ENCODE data around the gene PROX1. TPM values are rescaled to one million over a fixed set of nuclear protein-coding genes. Genes with fewer than 3 reads are reported as not detected.
"Not testable (repeated sequence)": the region's sequence is repeated elsewhere in the genome, so short reads cannot be mapped to it uniquely, and the experiment has no call there.

Gene PROX1
- total RNA-seq, 1 donor from 2014 or later = 6.5 TPM

DNA sequence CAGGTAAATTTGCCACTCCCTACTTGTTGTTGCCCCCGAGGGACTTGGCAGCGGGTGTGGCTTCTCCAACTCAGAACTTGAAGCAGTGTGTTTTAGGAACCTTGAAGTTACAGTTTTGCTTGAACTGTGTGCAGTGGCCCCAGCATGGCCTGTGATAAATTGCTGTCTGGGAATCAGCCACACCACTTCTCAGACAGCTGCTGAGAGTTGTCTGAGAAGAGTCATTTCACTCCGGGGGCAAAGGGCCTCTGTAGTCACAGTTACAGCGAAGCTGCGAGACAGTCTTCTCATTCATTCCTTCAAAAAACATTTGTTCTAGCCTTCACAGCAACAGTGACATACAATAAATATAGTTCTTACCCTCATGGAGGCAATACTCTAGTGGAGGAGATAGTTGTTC lies 70.3 kb downstream of the PROX1 start:
- FAIRE-seq = no peak

DNA sequence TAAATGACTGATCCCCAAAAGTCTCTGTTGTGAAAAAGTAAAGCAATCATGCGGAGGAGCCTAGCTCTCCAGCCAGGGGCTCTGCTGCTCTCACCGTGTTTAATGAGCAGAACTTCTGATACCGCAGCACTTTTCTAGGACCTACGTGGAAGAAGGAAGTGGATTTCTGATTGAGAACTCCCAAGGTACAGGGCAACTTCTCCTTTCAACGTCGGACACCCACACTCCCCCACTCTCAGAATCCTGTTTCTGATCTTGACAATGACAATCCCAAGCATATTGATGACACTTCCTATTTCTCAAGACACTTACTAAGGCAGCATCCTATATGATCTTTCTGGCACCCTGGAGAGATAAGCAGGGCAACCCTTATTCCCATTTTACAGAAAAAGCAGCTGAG lies 78.4 kb downstream of the PROX1 start:
- no peak for DNase-seq (ENCODE audit: low spot score in 2 of 2)
- FAIRE-seq = no peak

More for the DNA sequence above, 70.3 kb downstream of the PROX1 start:
- no peak for DNase-seq (ENCODE audit: low spot score in 2 of 2)

DNA sequence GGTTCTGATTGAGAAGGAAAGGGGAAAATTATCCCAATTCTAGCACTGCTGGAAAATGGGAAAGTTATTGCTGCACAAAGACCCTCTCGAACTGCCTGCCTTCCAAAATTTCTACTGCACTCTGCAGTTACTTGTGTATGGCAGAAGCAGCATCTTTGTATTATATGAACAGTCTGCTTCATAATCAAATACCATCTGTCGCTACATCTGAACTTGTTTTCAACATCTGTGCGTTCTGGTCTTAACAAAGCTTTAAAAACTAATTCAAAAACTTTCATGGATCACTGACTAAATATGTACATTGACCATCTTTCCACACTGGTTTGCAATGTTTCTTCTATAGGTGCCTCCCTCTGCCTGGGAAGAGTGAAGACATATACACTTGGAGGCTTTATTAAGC lies 79.2 kb downstream of the PROX1 start:
- FAIRE-seq (no peak), DNase-seq (ENCODE audit: low spot score in 2 of 2) (no peak)

DNA sequence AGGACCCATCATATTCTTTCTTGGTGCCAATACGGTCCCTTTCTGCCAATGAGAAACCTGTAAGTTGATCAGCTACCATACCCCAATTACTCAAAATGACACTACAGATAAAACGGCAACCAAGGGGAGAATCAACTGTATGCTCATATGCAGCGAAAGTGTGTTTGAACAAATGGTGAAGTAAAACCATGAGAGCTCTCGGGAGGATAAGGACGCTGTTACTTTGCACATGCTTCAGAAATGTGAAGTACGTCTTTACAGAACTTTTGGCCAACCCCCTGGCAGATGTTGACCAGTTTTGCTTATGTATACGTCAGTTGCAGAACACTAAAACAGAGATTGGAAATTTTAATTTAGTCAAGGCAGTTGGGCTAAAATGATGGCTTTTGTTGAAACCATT lies 79.6 kb downstream of the PROX1 start:
- DNase-seq (ENCODE audit: low spot score in 2 of 2) = no peak
- no peak for FAIRE-seq

DNA sequence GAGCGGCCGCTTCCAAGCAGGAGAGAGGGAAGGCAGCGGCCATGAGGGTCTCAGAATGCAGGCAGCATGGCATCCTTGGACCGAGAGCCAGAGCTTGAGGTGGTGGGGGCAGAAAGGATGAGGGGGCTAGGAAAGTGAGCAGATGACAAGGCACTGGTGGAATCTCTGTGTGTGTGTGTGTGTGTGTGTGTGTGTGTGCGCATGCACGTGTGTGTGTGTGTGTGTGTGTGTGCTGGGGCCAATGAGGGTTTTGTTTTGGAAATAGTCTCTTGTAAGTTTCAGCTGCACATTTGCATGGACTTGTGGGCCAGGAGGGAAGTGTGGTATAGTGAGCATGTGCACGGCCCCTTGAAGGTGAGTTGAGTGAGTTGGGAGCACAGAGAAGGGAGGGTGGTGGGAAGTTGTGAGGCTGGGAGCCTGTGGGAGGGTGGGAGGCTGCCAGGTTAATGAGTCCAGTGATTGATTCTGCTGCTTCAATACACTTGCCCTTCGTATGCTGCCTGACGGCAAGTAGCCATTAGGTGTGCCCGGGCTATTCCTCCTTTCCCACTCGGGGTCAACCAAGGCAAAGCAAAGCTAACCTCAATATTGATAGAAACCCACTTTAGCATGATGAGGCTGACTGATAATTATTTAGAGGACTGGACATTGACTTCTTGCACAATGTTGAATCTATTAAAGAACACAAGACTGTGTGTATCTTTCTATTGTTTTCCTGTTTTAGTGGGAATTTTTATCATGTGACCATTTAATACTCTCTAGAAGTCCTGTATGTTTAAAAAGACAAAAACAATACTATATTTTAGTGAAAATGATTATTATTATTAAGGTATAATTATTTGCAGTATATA lies 80.3 kb downstream of the PROX1 start:
- FAIRE-seq (no peak), DNase-seq (ENCODE audit: low spot score in 2 of 2) (no peak)

DNA sequence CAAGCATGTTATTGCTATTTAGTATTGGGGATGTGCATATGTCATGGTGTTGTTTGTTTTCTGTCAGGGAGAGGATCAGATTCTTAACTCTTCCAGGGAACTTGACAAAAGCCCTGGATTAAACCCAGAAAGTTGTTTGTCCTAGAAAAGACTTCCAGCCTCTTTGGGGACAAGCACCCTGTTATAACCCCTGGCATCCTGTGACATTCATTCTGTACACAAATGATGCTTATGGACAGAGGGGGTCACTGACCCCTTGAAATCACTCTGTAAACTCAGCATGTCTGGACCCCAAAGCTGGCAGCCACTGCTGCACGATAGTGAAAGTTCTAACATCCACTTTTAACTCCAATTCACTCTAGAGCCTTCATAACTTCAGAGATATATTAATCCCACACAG lies 81.2 kb downstream of the PROX1 start:
- no peak for DNase-seq (ENCODE audit: low spot score in 2 of 2)
- FAIRE-seq = no peak

DNA sequence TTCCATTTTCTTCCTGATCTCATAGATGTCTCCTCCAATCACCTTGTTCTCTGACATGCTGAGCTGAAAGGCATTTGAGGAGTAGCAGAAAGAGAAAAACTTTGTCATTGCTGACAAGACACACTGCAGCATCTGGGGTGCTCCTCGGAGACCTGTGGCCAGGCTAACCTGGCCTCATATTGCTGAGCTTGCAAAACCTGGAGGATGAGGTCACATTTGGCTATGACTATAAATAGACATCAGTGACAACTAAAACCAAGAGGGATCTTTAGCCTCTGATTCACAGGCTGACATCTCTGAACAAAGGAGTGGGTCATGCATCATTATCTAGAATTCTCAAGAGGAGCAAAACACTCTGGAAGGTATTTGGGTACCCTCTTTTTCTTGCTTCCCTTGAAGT lies 83.7 kb downstream of the PROX1 start:
- DNase-seq (ENCODE audit: low spot score in 2 of 2) (no peak), FAIRE-seq (no peak)

DNA sequence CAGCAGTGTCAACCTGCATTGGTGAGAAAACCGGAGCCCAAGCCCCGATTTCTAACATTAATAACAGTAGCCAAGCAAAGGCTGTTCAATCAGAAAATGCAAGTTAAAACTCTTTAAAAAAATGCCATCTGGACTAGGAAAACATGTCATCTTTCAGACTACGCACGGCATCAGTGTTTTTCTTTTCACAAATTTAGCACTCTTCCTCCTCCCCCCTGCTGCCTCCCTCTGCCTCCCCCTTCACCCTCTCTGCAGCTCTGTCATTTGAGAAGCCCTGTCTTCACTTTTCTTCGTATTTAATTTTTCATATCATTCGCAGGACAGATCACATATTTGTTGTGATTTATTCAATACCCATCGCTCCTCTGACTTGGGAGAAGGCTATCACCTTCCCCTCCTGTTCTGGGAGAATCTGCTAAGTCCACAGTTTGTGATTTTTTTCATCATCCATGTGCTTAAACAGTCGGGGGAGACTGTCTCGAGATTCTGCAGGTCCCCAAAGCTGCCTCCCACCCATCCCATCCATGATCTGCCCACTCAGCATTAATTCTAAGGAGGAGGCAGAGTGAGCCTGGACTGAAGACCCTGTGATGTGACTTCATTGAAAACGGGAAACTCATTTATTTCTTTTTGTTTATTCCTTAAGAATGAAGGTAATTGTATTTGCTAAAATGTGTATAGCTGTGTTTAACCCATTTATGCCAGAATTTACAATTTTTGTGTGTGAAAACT lies 84.8 kb downstream of the PROX1 start:
- FAIRE-seq (no peak), DNase-seq (ENCODE audit: low spot score in 2 of 2) (no peak)

DNA sequence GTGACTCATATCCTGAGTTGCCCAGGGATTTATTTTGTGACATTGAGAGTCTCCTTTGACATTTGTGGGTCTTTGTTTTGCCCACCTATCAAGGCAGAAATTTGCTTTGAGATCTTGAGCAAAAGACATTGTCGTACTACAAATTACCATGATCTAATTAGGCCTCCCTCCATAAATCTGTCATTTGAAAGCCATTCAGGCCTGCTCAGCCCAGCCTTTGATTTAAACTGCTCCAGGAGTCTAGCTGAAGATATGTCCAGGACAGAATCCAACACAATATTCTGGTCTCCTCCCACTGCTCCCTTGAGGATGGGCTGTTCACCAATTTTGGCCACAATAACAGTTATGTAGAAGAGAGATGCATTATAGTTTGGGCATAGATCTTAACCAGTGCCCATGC lies 86.7 kb downstream of the PROX1 start:
- FAIRE-seq (no peak), DNase-seq (ENCODE audit: low spot score in 2 of 2) (no peak)

DNA sequence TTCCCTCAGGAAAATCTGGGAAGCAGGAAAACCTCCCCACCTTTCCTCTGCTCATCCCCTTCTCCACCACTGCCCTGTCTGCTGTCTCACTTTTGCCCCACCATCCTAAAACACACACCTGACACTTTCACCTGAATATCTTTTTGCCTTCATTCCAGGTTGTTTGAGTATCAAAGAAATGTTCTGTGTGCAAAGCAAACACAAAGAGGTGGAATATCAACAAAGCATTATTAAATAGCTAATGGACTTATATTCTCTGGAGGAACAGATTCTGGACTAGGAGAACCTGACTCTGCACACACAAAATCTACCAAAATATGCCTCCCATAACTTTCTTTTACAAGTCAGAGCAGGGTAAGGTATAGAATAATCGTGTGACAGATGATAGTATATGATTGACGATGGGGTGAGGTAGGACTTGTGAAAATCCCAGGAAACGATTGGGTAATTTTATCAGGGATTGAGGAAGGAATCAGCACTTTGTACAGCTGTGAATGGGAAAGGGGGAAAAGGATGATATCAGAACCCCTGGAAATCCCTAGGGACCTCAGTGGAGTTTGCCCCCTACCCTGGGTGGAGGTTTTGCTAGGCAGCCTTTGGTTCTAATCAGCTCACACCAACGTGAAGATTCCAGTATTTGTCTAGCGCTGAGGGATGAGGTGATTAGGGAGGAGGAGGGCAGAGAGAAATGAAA lies 87.7 kb downstream of the PROX1 start:
- FAIRE-seq (no peak), DNase-seq (ENCODE audit: low spot score in 2 of 2) (no peak)

DNA sequence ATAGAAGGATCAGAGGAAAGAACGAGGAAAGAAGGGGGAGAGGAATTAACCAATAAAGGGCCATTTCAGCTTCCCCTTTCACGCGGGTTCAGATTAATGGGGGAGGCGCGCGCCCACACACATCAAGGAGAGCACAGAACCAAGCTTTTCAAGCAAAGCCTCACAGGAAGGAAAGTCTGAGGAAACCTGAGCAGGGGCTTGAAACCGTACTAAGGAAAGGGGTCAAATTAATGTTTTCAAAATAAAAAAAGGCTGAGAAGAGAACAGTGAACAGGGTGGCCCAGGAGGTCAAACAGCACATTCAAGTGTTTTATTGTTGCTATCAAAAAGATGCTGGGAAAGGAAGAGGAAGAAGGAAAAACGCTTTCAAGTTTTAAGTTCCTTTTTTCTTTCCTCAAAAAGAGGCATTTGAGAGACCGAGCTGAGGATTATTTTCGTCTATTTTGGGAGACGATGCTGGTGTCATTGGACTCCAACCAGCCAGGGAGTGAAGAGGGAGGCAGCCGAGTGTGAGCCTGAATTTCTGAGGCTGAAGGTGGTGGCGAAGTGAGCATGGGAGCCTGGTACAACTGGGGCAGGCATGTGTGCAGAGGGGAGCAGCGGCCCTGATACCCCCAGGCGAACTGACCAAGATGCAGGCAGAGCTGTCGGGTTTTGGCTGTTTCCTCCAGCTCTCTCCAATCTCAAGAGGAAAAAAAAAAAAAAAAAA lies 88.4 kb downstream of the PROX1 start:
- DNase-seq (ENCODE audit: low spot score in 2 of 2) (no peak), FAIRE-seq (no peak)

DNA sequence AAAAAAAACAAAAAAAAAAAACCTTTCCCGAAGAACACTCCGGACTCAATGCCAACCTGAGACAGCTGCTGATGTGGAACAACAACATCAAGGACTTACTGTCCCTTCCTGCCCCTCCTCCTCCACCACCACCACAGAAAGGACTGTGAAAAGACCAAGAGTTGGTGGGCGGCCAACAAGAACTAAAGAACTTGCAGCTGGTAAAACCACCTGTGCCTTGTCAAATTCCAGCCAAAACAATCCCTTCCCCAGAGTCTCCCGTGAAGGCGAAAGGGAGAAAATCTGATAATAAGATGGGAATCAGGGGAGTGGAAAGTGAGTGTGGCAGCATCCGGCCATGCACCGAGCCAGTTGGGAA lies 88.9 kb downstream of the PROX1 start:
- DNase-seq (ENCODE audit: low spot score in 2 of 2) (no peak), FAIRE-seq (no peak)

DNA sequence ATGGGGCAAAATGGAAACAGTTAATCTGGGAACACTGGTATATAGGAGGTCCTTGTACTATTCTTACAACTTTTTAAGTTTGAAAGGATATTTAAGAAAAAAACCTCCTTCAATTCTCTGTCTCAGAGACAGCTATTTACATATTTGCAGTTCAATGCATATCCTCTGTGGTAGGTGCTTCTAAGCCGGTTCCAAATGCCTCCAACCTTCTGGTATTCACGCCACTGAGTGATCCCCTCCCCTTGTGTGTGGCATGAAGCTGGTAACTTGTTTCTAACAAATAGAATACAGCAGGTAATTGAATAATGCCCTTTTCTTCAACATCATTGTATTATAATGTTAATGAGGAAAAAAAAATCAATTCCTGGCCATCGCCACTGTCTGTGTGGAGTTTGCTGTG lies 91.2 kb downstream of the PROX1 start:
- FAIRE-seq (no peak), DNase-seq (ENCODE audit: low spot score in 2 of 2) (no peak)

DNA sequence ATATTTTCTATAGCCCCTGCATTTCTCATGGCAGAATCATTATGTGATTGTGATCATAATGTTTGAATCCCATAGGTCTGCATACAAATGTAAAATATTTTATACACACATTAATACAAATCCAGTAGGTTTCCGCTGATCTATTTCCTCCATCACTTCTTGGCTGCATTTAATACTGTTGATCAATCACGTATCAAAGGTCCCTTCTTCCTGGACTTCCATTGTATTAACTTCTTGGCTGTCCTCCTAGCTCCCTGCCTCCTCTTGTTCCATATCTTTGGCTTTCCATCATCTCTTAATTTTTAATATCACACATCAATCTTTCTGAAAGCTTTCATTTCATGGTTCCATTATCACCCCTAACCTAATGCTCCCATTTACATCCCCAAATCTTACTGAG lies 97.6 kb downstream of the PROX1 start:
- DNase-seq (ENCODE audit: low spot score in 2 of 2) = no peak
- FAIRE-seq = no peak

DNA sequence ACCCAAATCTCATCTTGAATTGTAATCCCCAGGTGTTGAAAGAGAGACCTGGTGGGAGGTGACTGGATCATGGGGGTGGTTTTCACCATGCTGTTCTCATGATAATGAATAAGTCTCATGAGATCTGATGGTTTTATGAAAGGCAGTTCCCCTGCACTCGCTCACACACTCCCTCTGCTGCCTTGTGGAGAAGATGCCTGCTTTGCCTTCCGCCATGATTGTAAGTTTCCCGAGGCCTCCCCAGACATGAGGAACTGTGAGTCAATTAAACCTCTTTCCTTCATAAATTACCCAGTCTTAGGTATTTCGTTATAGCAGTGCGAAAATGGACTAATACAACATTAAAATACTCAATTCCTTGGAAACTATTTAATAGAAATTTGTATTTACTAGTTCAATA lies 99.2 kb downstream of the PROX1 start:
- FAIRE-seq = no peak
- DNase-seq (ENCODE audit: low spot score in 2 of 2) = no peak

DNA sequence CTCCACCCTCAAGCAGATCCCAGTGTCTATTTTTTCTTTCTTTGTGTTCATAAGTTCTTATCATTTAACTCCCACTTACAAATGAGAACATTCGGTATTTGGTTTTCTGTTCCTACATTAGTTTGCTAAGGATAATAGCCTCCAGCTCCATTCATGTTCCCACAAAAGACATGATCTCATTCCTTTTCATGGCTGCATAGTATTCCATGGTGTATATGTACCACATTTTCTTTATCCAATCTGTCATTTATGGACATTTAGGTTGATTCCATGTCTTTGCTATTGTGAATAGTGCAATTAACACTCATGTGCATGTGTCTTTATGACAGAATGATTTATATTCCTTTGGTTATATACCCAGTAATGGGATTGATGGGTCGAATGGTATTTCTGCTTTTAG lies 101.2 kb downstream of the PROX1 start:
- not testable (repeated sequence) for FAIRE-seq; DNase-seq (ENCODE audit: low spot score in 2 of 2)

Data from frontal cortex (tissue), 4 donors.